Cardiac fibroblast (primary cell): ENCODE measurements around the gene GPR180.

Experiments
- DNase-seq, 2 donors: peaks; one replicate each; pipeline versions ENCODE4 v3.0.0 to v3.0.0-alpha.2; 2010; ENCODE audit warnings: low read depth in 2 of 2
- H3K4me3 ChIP-seq, 2 donors: replicated peaks in 1 of 2; 1 replicate in 1 of 2; 2 replicates in 1 of 2; pipeline ENCODE4 v1.5.1; 2011; ENCODE audit warnings: low read depth in 2 of 2, low read length in 2 of 2, mild to moderate bottlenecking in 2 of 2, moderate library complexity in 1 of 2
- CTCF ChIP-seq: IDR thresholded peaks from one replicate; pipeline ENCODE4 v1.5.1; 2011; ENCODE audit warnings: low read depth, mild to moderate bottlenecking, low read length, inconsistent platforms

The GPR180 gene

GRCh38 chr13:94558716-94559115, 42.9 kb upstream of the GPR180 start:
- no peak overlapping the region for H3K4me3 ChIP-seq
- TF ChIP-seq CTCF = no peak
- no peak for DNase-seq

GRCh38 chr13:94559222-94559795, 42.3 kb upstream of the GPR180 start:
- DNase-seq = no peak
- TF ChIP-seq CTCF = no peak
- H3K4me3 ChIP-seq = no peak overlapping the region

GRCh38 chr13:94560116-94560515, 41.5 kb upstream of the GPR180 start:
- DNase-seq = no peak
- H3K4me3 ChIP-seq = no peak overlapping the region
- TF ChIP-seq CTCF = no peak

- no peak for TF ChIP-seq CTCF
- DNase-seq = no peak
- H3K4me3 ChIP-seq = no peak overlapping the region
Measured at GRCh38 chr13:94561126-94561525, 40.5 kb upstream of the GPR180 start.

- TF ChIP-seq CTCF = no peak
- no peak overlapping the region for H3K4me3 ChIP-seq
- no peak for DNase-seq
Measured at GRCh38 chr13:94567581-94567980, 34.1 kb upstream of the GPR180 start.

- no peak for DNase-seq
- no peak for TF ChIP-seq CTCF
- H3K4me3 ChIP-seq = no peak overlapping the region
Measured at GRCh38 chr13:94568443-94568842, 33.2 kb upstream of the GPR180 start.

GRCh38 chr13:94569615-94570014, 32.0 kb upstream of the GPR180 start:
- H3K4me3 ChIP-seq = no peak overlapping the region
- no peak for DNase-seq
- no peak for TF ChIP-seq CTCF
